ENCODE measurements around the gene ST6GALNAC2.
"Not testable (repeated sequence)": the region's sequence is repeated elsewhere in the genome, so short reads cannot be mapped to it uniquely, and the experiment has no call there.

Gene ST6GALNAC2

GRCh38 chr17:76626442-76626841 is 40.8 kb upstream of the ST6GALNAC2 start:
- TF ChIP-seq CTCF (IDR thresholded peaks at IDR 0.05; ENCODE audit: low read depth, low read length) = no peak
- H3K4me3 ChIP-seq (ENCODE audit: low read depth, low read length) = no peak overlapping the region

- no peak for TF ChIP-seq CTCF (IDR thresholded peaks at IDR 0.05; ENCODE audit: low read depth, low read length)
These were observed 39.8 kb upstream of the ST6GALNAC2 start for GRCh38 chr17:76625496-76625895.

GRCh38 chr17:76623271-76624146 is 37.8 kb upstream of the ST6GALNAC2 start:
- peak; percentile 93 for TF ChIP-seq CTCF (IDR thresholded peaks at IDR 0.05; ENCODE audit: low read depth, low read length)
- H3K4me3 ChIP-seq (ENCODE audit: low read depth, low read length) = no peak overlapping the region

More at GRCh38 chr17:76625496-76625895, 39.8 kb upstream of the ST6GALNAC2 start:
- H3K4me3 ChIP-seq (ENCODE audit: low read depth, low read length) = no peak overlapping the region

- no peak for TF ChIP-seq CTCF (IDR thresholded peaks at IDR 0.05; ENCODE audit: low read depth, low read length)
- no peak overlapping the region for H3K4me3 ChIP-seq (ENCODE audit: low read depth, low read length)
These were observed 32.2 kb upstream of the ST6GALNAC2 start for GRCh38 chr17:76617838-76618237.

GRCh38 chr17:76614912-76615617 is 29.4 kb upstream of the ST6GALNAC2 start:
- no peak overlapping the region for H3K4me3 ChIP-seq (ENCODE audit: low read depth, low read length)
- TF ChIP-seq CTCF (IDR thresholded peaks at IDR 0.05; ENCODE audit: low read depth, low read length) = no peak

GRCh38 chr17:76614064-76614759 is 28.6 kb upstream of the ST6GALNAC2 start:
- H3K4me3 ChIP-seq (ENCODE audit: low read depth, low read length) = not testable (repeated sequence)

- TF ChIP-seq CTCF (IDR thresholded peaks at IDR 0.05; ENCODE audit: low read depth, low read length) = no peak
- no peak overlapping the region for H3K4me3 ChIP-seq (ENCODE audit: low read depth, low read length)
These were observed 27.6 kb upstream of the ST6GALNAC2 start for GRCh38 chr17:76612977-76613851.
